ENCODE measurements around the gene INHBC. TPM values are rescaled to one million over a fixed set of nuclear protein-coding genes. Genes with fewer than 3 reads are reported as not detected.

The INHBC gene
- total RNA-seq, 1 donor = 0.27 TPM

- DNase-seq (ENCODE audit: low read depth in 2 of 3, low spot score in 2 of 3) = no peak
These were observed 31.3 kb downstream of the INHBC start for GRCh38 chr12:57465747-57466505.

GRCh38 chr12:57467212-57467874 is 32.8 kb downstream of the INHBC start:
- no peak for DNase-seq (ENCODE audit: low read depth in 2 of 3, low spot score in 2 of 3)

- DNase-seq (ENCODE audit: low read depth in 2 of 3, low spot score in 2 of 3) = no peak
These were observed 33.3 kb downstream of the INHBC start for GRCh38 chr12:57467915-57468314.

GRCh38 chr12:57469296-57470164 is 34.9 kb downstream of the INHBC start:
- no peak for DNase-seq (ENCODE audit: low read depth in 2 of 3, low spot score in 2 of 3)

- DNase-seq (ENCODE audit: low read depth in 2 of 3, low spot score in 2 of 3) = no peak
These were observed 35.8 kb downstream of the INHBC start for GRCh38 chr12:57470286-57470969.

- DNase-seq (ENCODE audit: low read depth in 2 of 3, low spot score in 2 of 3) = no peak
These were observed 36.5 kb downstream of the INHBC start for GRCh38 chr12:57470970-57471656.

GRCh38 chr12:57471661-57472060 is 37.1 kb downstream of the INHBC start:
- no peak for DNase-seq (ENCODE audit: low read depth in 2 of 3, low spot score in 2 of 3)

GRCh38 chr12:57472391-57472790 is 37.8 kb downstream of the INHBC start:
- no peak for DNase-seq (ENCODE audit: low read depth in 2 of 3, low spot score in 2 of 3)

GRCh38 chr12:57473392-57473791 is 38.8 kb downstream of the INHBC start:
- no peak for DNase-seq (ENCODE audit: low read depth in 2 of 3, low spot score in 2 of 3)

GRCh38 chr12:57473886-57474285 is 39.3 kb downstream of the INHBC start:
- no peak for DNase-seq (ENCODE audit: low read depth in 2 of 3, low spot score in 2 of 3)

GRCh38 chr12:57474430-57474829 is 39.8 kb downstream of the INHBC start:
- DNase-seq (ENCODE audit: low read depth in 2 of 3, low spot score in 2 of 3) = no peak

GRCh38 chr12:57474862-57475261 is 40.3 kb downstream of the INHBC start:
- no peak for DNase-seq (ENCODE audit: low read depth in 2 of 3, low spot score in 2 of 3)

GRCh38 chr12:57475271-57476161 is 40.9 kb downstream of the INHBC start:
- DNase-seq (ENCODE audit: low read depth in 2 of 3, low spot score in 2 of 3) = no peak

- DNase-seq (ENCODE audit: low read depth in 2 of 3, low spot score in 2 of 3) = peak in 1 of 3 donors; percentile 79
These were observed 41.8 kb downstream of the INHBC start for GRCh38 chr12:57476162-57476992.

GRCh38 chr12:57476993-57477709 is 42.6 kb downstream of the INHBC start:
- no peak for DNase-seq (ENCODE audit: low read depth in 2 of 3, low spot score in 2 of 3)

GRCh38 chr12:57477710-57478681 is 43.4 kb downstream of the INHBC start:
- no peak for DNase-seq (ENCODE audit: low read depth in 2 of 3, low spot score in 2 of 3)

GRCh38 chr12:57479043-57479375 is 44.4 kb downstream of the INHBC start:
- no peak for DNase-seq (ENCODE audit: low read depth in 2 of 3, low spot score in 2 of 3)

Data from hematopoietic multipotent progenitor cell (in vitro differentiated cells).